Raji (cell line): ENCODE data around the gene DEGS2.

Experiments used
- POLR2A ChIP-seq: IDR thresholded peaks from 2 replicates; pipeline ENCODE4 v1.6.1; 2011; ENCODE audit warnings: low read depth, low read length, control low read depth; ENCODE audit not compliant: insufficient read depth

Gene DEGS2

DNA sequence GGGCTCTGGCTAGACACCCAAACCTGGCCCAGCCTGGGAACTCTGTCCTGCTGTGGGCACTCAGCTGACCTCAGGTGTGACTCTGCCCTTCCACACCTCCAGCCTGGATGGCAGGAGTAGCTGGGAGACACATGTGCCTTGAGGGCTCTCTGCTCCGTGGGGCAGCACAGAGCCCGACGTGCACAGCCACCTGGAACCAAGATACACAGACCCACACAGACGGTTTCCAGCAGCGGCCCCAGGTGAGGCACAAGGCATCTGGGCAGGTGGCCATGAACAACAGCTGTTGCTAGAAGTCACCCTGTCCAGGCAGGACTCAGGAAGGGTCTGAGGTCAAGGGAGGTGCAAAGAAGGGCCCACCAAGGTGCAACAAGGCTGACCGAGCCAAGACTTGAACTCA is 5.9 kb downstream of the DEGS2 start:
- TF ChIP-seq POLR2A = no peak

DNA sequence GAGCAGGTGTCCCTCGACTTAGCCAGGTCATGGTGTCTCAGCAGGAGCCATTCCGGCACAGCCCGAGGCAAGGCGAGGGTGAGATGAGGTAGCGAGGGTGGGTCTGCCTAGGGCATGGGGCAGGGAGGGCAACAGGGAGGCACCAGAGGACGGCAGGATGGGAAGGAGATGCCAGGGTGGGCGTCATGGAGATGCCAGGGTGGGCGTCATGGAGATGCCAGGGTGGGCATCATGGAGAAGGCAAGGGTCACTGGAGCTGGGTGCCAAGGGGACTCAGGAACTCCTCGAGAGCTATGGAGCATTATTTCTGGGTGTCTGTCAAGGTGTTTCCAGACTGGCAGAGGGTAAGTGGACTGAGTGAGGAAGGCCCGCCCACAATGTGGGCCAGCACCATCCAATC is 7.4 kb downstream of the DEGS2 start:
- no peak for TF ChIP-seq POLR2A

DNA sequence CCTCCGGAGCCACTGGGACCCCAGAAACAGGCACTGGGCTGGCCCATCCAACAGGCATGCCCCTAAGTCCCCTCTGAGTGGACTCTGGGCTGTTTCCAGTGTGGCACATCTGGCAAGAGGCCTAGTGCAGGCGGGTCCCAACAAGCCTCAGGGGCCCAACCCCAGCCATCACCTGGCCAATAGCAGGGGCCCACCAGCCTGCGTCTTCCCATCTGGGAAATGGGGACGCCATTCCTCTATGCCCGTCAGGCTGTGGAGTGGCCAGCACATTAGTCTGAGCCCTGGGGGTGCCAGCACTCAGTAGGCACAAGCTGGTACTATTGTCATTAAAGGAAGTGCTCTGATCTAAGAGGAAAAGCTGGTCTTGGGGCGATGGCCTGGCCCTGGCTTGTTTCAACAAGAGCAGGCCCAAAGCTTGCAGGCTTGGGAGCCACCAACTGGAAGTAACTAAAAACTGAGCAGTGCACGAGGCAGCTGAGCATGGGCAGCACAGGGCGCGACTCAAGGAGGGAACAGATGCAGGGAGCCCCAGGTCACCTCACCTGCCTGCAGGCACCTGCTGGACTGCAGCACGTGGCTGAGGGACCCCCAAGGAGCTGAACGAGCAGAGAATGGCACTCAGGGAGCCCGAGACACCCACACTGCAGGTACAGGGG is 8.4 kb downstream of the DEGS2 start:
- TF ChIP-seq POLR2A = no peak

GRCh38 chr14:100149851-100150611 is 9.4 kb downstream of the DEGS2 start:
- TF ChIP-seq POLR2A = no peak

DNA sequence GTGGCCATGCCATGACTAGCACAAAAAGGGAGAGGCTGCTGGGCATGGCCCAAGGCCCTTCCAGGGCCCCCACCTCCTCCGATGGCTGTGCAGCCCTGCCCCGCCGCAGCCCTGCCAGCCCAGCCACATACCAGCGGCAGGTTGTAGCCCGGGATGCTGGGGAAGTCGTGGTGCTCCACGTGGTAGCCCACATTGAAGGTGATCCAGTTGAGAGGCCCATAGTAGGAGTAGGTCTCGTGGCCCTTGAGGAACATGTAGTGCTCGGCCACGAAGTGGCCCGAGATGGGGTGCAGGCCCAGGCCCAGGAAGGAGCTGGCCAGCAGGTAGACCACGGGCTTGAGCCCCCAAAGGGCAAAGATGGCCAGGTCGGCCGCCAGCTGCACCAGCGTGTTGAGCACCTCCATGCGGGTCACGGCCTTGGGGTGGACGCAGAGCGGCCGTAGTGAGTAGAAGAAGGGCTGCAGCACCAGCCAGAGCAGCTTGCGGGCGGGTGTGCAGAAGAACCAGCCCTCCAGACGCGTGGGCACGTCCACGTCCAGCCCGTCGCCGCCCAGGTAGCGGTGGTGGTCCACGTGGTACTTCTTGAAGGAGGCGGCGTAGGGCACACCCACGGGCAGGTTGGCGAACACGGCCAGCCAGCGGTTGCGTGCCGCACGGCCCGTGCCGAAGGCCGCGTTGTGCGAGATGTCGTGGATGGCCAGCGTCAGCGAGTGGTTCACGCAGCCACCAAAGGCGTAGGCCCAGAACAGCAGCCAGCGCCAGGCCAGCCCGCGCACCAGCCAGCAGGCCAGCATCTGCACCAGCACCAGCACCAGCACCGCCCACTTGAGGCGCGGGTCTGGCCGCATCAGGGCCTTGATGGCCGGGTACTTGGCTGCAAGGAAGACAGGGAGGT is 10.4 kb downstream of the DEGS2 start:
- no peak for TF ChIP-seq POLR2A

- no peak for TF ChIP-seq POLR2A
These were observed 11.6 kb downstream of the DEGS2 start for GRCh38 chr14:100147691-100148464.

DNA sequence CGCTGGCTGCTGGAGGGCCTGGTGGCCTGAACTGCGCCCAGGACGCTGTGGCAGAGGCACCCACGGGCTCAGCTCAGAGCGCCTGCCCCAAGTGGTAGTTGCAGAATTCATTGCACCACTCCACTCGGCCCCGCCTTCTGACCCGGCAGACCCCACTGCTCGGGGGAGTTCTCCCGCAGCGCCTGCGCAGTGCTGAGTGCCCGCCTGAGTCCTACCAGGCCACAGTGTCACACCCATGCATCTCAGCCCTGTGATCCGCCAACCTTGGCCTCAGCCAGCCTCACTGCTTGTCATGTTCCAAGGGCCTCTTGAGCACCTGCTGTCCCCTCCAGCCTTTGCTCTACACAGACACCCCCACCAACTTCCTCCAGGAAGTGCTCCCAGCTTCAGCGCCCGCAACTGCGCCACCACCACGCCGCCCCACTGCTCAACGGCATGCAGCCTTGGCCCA is 12.2 kb downstream of the DEGS2 start:
- no peak for TF ChIP-seq POLR2A

GRCh38 chr14:100146531-100147091 is 12.8 kb downstream of the DEGS2 start:
- TF ChIP-seq POLR2A = no peak

GRCh38 chr14:100145682-100146464 is 13.6 kb downstream of the DEGS2 start:
- TF ChIP-seq POLR2A = no peak

GRCh38 chr14:100144996-100145646 is 14.3 kb downstream of the DEGS2 start:
- no peak for TF ChIP-seq POLR2A

- no peak for TF ChIP-seq POLR2A
These were observed 14.8 kb downstream of the DEGS2 start for GRCh38 chr14:100144645-100144995.

GRCh38 chr14:100143934-100144333 is 15.5 kb downstream of the DEGS2 start:
- no peak for TF ChIP-seq POLR2A

DNA sequence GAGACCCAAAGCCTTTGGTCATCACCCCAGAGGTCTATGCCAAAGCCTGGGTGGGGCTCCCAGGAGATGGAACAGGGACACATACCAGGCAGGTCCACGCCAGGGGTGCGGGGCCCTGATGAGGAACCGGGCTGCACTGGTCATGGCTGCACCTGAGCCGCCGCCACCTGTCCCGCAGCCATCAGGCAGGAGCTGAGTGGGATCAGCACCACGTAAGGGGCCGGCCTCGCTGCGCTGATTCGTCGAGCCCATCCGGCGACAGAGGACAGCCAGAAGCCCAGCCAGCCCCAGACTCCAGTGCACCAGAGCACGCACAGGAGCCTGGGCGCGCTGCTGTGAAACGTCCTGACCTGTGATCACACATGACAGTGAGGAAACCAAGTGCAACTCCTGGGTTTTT is 15.9 kb downstream of the DEGS2 start:
- no peak for TF ChIP-seq POLR2A
